Measurements from ENCODE around the gene CARHSP1.

CARHSP1 gene

GRCh38 chr16:8869212-8869987, 594 bp upstream of the CARHSP1 start:
- H3K4me1 ChIP-seq (ENCODE audit: control insufficient read depth, insufficient read depth, low read length) = peaks cover 25% of the 10 kb centered on the region
- H3K4me3 ChIP-seq (ENCODE audit: low read depth, low read length) = peak overlapping the region; percentile 73
- peak overlapping the region; percentile 64 for H3K27ac ChIP-seq (ENCODE audit: low read depth, low read length)
- H3K9ac ChIP-seq (ENCODE audit: low read depth, low read length) = peak overlapping the region; percentile 56
- H3K27me3 ChIP-seq (ENCODE audit: control insufficient read depth, insufficient read depth, low read length) = no peaks in the 10 kb centered on the region
- no peaks in the 10 kb centered on the region for H3K9me3 ChIP-seq (ENCODE audit: control insufficient read depth, insufficient read depth, low read length)
- H3K36me3 ChIP-seq (ENCODE audit: control insufficient read depth, insufficient read depth, low read length) = no peaks in the 10 kb centered on the region; the same call in 1 of the 2 replicates

GRCh38 chr16:8867932-8868415, 832 bp downstream of the CARHSP1 start:
- Histone ChIP-seq H3K27ac (ENCODE audit: low read depth, low read length) (peak overlapping the region; percentile 90), H3K36me3 (ENCODE audit: control insufficient read depth, insufficient read depth, low read length) (peaks cover 6% of the 10 kb centered on the region), H3K4me3 (ENCODE audit: low read depth, low read length) (peak overlapping the region; percentile 98)

GRCh38 chr16:8867216-8867931, 1.4 kb downstream of the CARHSP1 start:
- H3K36me3 ChIP-seq (ENCODE audit: control insufficient read depth, insufficient read depth, low read length) = peaks cover 8% of the 10 kb centered on the region

More at GRCh38 chr16:8867932-8868415, 832 bp downstream of the CARHSP1 start:
- H3K9me3 ChIP-seq (ENCODE audit: control insufficient read depth, insufficient read depth, low read length) = no peaks in the 10 kb centered on the region
- no peaks in the 10 kb centered on the region for H3K27me3 ChIP-seq (ENCODE audit: control insufficient read depth, insufficient read depth, low read length)
- H3K4me1 ChIP-seq (ENCODE audit: control insufficient read depth, insufficient read depth, low read length) = peaks cover 39% of the 10 kb centered on the region
- peak overlapping the region; percentile 89 for H3K9ac ChIP-seq (ENCODE audit: low read depth, low read length)

GRCh38 chr16:8866884-8867215, 2.0 kb downstream of the CARHSP1 start:
- peak overlapping the region; percentile 90 for H3K27ac ChIP-seq (ENCODE audit: low read depth, low read length)
- peak overlapping the region; percentile 98 for H3K4me3 ChIP-seq (ENCODE audit: low read depth, low read length)

More at GRCh38 chr16:8867216-8867931, 1.4 kb downstream of the CARHSP1 start:
- Histone ChIP-seq H3K27me3 (ENCODE audit: control insufficient read depth, insufficient read depth, low read length) (no peaks in the 10 kb centered on the region), H3K4me1 (ENCODE audit: control insufficient read depth, insufficient read depth, low read length) (peaks cover 44% of the 10 kb centered on the region), H3K4me3 (ENCODE audit: low read depth, low read length) (peak overlapping the region; percentile 98), H3K9ac (ENCODE audit: low read depth, low read length) (peak overlapping the region; percentile 89), H3K27ac (ENCODE audit: low read depth, low read length) (peak overlapping the region; percentile 90), H3K9me3 (ENCODE audit: control insufficient read depth, insufficient read depth, low read length) (no peaks in the 10 kb centered on the region)

GRCh38 chr16:8866118-8866883, 2.5 kb downstream of the CARHSP1 start:
- Histone ChIP-seq H3K4me1 (ENCODE audit: control insufficient read depth, insufficient read depth, low read length) (peaks cover 53% of the 10 kb centered on the region), H3K9me3 (ENCODE audit: control insufficient read depth, insufficient read depth, low read length) (no peaks in the 10 kb centered on the region), H3K27me3 (ENCODE audit: control insufficient read depth, insufficient read depth, low read length) (no peaks in the 10 kb centered on the region), H3K9ac (ENCODE audit: low read depth, low read length) (peak overlapping the region; percentile 57), H3K36me3 (ENCODE audit: control insufficient read depth, insufficient read depth, low read length) (peaks cover 9% of the 10 kb centered on the region), H3K4me3 (ENCODE audit: low read depth, low read length) (peak overlapping the region; percentile 98), H3K27ac (ENCODE audit: low read depth, low read length) (peak overlapping the region; percentile 90)

More at GRCh38 chr16:8866884-8867215, 2.0 kb downstream of the CARHSP1 start:
- H3K27me3 ChIP-seq (ENCODE audit: control insufficient read depth, insufficient read depth, low read length) = no peaks in the 10 kb centered on the region
- H3K9ac ChIP-seq (ENCODE audit: low read depth, low read length) = peak overlapping the region; percentile 57; the same call in 1 of the 2 replicates
- peaks cover 49% of the 10 kb centered on the region for H3K4me1 ChIP-seq (ENCODE audit: control insufficient read depth, insufficient read depth, low read length)
- no peaks in the 10 kb centered on the region for H3K9me3 ChIP-seq (ENCODE audit: control insufficient read depth, insufficient read depth, low read length)
- H3K36me3 ChIP-seq (ENCODE audit: control insufficient read depth, insufficient read depth, low read length) = peaks cover 9% of the 10 kb centered on the region

GRCh38 chr16:8865145-8865882, 3.5 kb downstream of the CARHSP1 start:
- Histone ChIP-seq H3K27me3 (ENCODE audit: control insufficient read depth, insufficient read depth, low read length) (no peaks in the 10 kb centered on the region), H3K27ac (ENCODE audit: low read depth, low read length) (peak overlapping the region; percentile 90), H3K9ac (ENCODE audit: low read depth, low read length) (no peak overlapping the region), H3K4me1 (ENCODE audit: control insufficient read depth, insufficient read depth, low read length) (peaks cover 53% of the 10 kb centered on the region), H3K36me3 (ENCODE audit: control insufficient read depth, insufficient read depth, low read length) (peaks cover 11% of the 10 kb centered on the region), H3K9me3 (ENCODE audit: control insufficient read depth, insufficient read depth, low read length) (no peaks in the 10 kb centered on the region), H3K4me3 (ENCODE audit: low read depth, low read length) (peak overlapping the region; percentile 98)

GRCh38 chr16:8864480-8865110, 4.2 kb downstream of the CARHSP1 start:
- Histone ChIP-seq H3K9me3 (ENCODE audit: control insufficient read depth, insufficient read depth, low read length) (no peaks in the 10 kb centered on the region), H3K9ac (ENCODE audit: low read depth, low read length) (no peak overlapping the region), H3K4me1 (ENCODE audit: control insufficient read depth, insufficient read depth, low read length) (peaks cover 58% of the 10 kb centered on the region), H3K4me3 (ENCODE audit: low read depth, low read length) (no peak overlapping the region), H3K36me3 (ENCODE audit: control insufficient read depth, insufficient read depth, low read length) (peaks cover 16% of the 10 kb centered on the region), H3K27me3 (ENCODE audit: control insufficient read depth, insufficient read depth, low read length) (no peaks in the 10 kb centered on the region), H3K27ac (ENCODE audit: low read depth, low read length) (peak overlapping the region; percentile 43)

GRCh38 chr16:8863594-8864424, 5.0 kb downstream of the CARHSP1 start:
- Histone ChIP-seq H3K4me3 (ENCODE audit: low read depth, low read length) (no peak overlapping the region), H3K9ac (ENCODE audit: low read depth, low read length) (no peak overlapping the region), H3K9me3 (ENCODE audit: control insufficient read depth, insufficient read depth, low read length) (no peaks in the 10 kb centered on the region), H3K36me3 (ENCODE audit: control insufficient read depth, insufficient read depth, low read length) (peaks cover 23% of the 10 kb centered on the region), H3K27ac (ENCODE audit: low read depth, low read length) (peak overlapping the region; percentile 51), H3K4me1 (ENCODE audit: control insufficient read depth, insufficient read depth, low read length) (peaks cover 53% of the 10 kb centered on the region), H3K27me3 (ENCODE audit: control insufficient read depth, insufficient read depth, low read length) (no peaks in the 10 kb centered on the region)

- Histone ChIP-seq H3K36me3 (ENCODE audit: control insufficient read depth, insufficient read depth, low read length) (peaks cover 34% of the 10 kb centered on the region), H3K4me1 (ENCODE audit: control insufficient read depth, insufficient read depth, low read length) (peaks cover 53% of the 10 kb centered on the region), H3K4me3 (ENCODE audit: low read depth, low read length) (no peak overlapping the region), H3K9ac (ENCODE audit: low read depth, low read length) (no peak overlapping the region), H3K9me3 (ENCODE audit: control insufficient read depth, insufficient read depth, low read length) (no peaks in the 10 kb centered on the region), H3K27ac (ENCODE audit: low read depth, low read length) (no peak overlapping the region), H3K27me3 (ENCODE audit: control insufficient read depth, insufficient read depth, low read length) (no peaks in the 10 kb centered on the region)
Measured at GRCh38 chr16:8862309-8863130, 6.3 kb downstream of the CARHSP1 start.
